GM23338 (cell line): ENCODE measurements around the gene TYSND1. TPM values are rescaled to one million over a fixed set of nuclear protein-coding genes. Genes with fewer than 3 reads are reported as not detected.

ENCODE experiments used
- ATAC-seq: fragments of 200-7000 bp; cut with Tn5 transposase; 3 replicates; pipeline ENCODE4 v1.9.1; 2020
- DNase-seq: peaks from one replicate; pipeline ENCODE4 v3.0.0-alpha.2; 2015; ENCODE audit warnings: low spot score
- H2AFZ ChIP-seq: fragments of 200-600 bp; sonication (generic); 2 replicates; pipeline ENCODE4 v1.8.0; 2016; ENCODE audit warnings: antibody characterized with exemption, mild to moderate bottlenecking, moderate library complexity
- H3F3A ChIP-seq: fragments of 200-600 bp; sonication (generic); replicated peaks from 2 replicates; pipeline ENCODE4 v1.8.0; 2017; ENCODE audit warnings: antibody characterized with exemption, mixed run types, low read depth
- H3K27ac ChIP-seq: fragments of 200-600 bp; sonication (generic); 2 replicates; pipeline ENCODE4 v1.6.1; 2016; ENCODE audit warnings: low read depth
- H3K27me3 ChIP-seq: fragments of 200-600 bp; sonication (generic); 2 replicates; pipeline ENCODE4 v1.8.0; 2016; ENCODE audit warnings: mild to moderate bottlenecking, mixed run types, moderate library complexity; ENCODE audit not compliant: insufficient read depth
- H3K36me3 ChIP-seq: fragments of 200-600 bp; sonication (generic); 2 replicates; pipeline ENCODE4 v1.8.0; 2016; ENCODE audit warnings: mild to moderate bottlenecking; ENCODE audit not compliant: insufficient read depth
- H3K4me1 ChIP-seq: fragments of 200-600 bp; sonication (generic); 2 replicates; pipeline ENCODE4 v1.8.0; 2016; ENCODE audit warnings: mild to moderate bottlenecking, moderate library complexity; ENCODE audit not compliant: insufficient read depth
- H3K4me2 ChIP-seq: fragments of 200-600 bp; sonication (generic); 2 replicates; pipeline ENCODE4 v1.7.1; 2017; ENCODE audit warnings: mixed run types
- H3K4me3 ChIP-seq: fragments of 200-600 bp; sonication (generic); 2 replicates; pipeline ENCODE4 v1.6.1; 2016; ENCODE audit warnings: mixed run types
- H3K79me2 ChIP-seq: fragments of 200-600 bp; sonication (generic); replicated peaks from 2 replicates; pipeline ENCODE4 v1.8.0; 2017; ENCODE audit warnings: mild to moderate bottlenecking; ENCODE audit not compliant: insufficient read depth
- H3K9me2 ChIP-seq: fragments of 200-600 bp; sonication (generic); 2 replicates; pipeline ENCODE4 v1.8.0; 2017; ENCODE audit not compliant: insufficient read depth
- H4K20me1 ChIP-seq: fragments of 200-600 bp; sonication (generic); replicated peaks from 2 replicates; pipeline ENCODE4 v1.8.0; 2017; ENCODE audit warnings: mild to moderate bottlenecking; ENCODE audit not compliant: insufficient read depth
- H3K27ac Mint-ChIP-seq: 2 replicates; pipeline ENCODE4 v1.8.0; 2020; ENCODE audit warnings: inconsistent platforms, mild to moderate bottlenecking, moderate library complexity, mixed read lengths
- H3K27me3 Mint-ChIP-seq: 3 replicates; pipeline ENCODE4 v1.8.0; 2022; ENCODE audit warnings: low read depth, mild to moderate bottlenecking, moderate library complexity, mixed read lengths, inconsistent platforms; ENCODE audit not compliant: insufficient read depth, poor library complexity
- H3K36me3 Mint-ChIP-seq: 3 replicates; pipeline ENCODE4 v1.8.0; 2021; ENCODE audit warnings: low read depth, mild to moderate bottlenecking, inconsistent platforms, moderate library complexity, mixed read lengths
- H3K4me1 Mint-ChIP-seq: 3 replicates; pipeline ENCODE4 v1.8.0; 2020; ENCODE audit warnings: mild to moderate bottlenecking, inconsistent platforms, mixed read lengths
- H3K4me3 Mint-ChIP-seq: 3 replicates; pipeline ENCODE4 v1.8.0; 2021; ENCODE audit warnings: moderate library complexity, mild to moderate bottlenecking, inconsistent platforms, mixed read lengths
- H3K9me3 Mint-ChIP-seq: 3 replicates; pipeline ENCODE4 v1.8.0; 2020; ENCODE audit warnings: moderate library complexity, mild to moderate bottlenecking, inconsistent platforms, mixed read lengths
- CREB1 ChIP-seq: fragments of 250-450 bp; sonication (Bioruptor Pico); IDR thresholded peaks from 2 replicates; pipeline ENCODE4 v1.5.0; 2020; ENCODE audit warnings: low read depth, mild to moderate bottlenecking, moderate library complexity
- EZH2 ChIP-seq: fragments of 200-600 bp; sonication (generic); IDR thresholded peaks from one replicate; pipeline ENCODE4 v1.8.0; 2017; ENCODE audit warnings: antibody characterized with exemption, mild to moderate bottlenecking, low read depth; ENCODE audit not compliant: unreplicated experiment
- EZH2phosphoT487 ChIP-seq: fragments of 200-600 bp; sonication (generic); IDR thresholded peaks from one replicate; pipeline ENCODE4 v1.8.1; 2018; ENCODE audit warnings: antibody characterized with exemption; ENCODE audit not compliant: unreplicated experiment
- JUNB ChIP-seq: IDR thresholded peaks from one replicate; pipeline ENCODE4 v1.6.1; 2016; ENCODE audit warnings: antibody characterized with exemption; ENCODE audit not compliant: unreplicated experiment
- NANOG ChIP-seq: IDR thresholded peaks from 2 replicates; pipeline ENCODE4 v1.6.1; 2016; ENCODE audit warnings: antibody characterized with exemption, borderline replicate concordance
- POLR2AphosphoS5 ChIP-seq: IDR thresholded peaks from 2 replicates; pipeline ENCODE4 v1.6.1; 2016; ENCODE audit warnings: antibody characterized with exemption, low read depth
- STAT1 ChIP-seq: IDR thresholded peaks from one replicate; pipeline ENCODE4 v1.6.1; 2016; ENCODE audit warnings: antibody characterized with exemption; ENCODE audit not compliant: unreplicated experiment
- ZNF114 ChIP-seq: fragments of 250-450 bp; sonication (Bioruptor Pico); IDR thresholded peaks from 2 replicates; pipeline ENCODE4 v1.5.0; 2020; ENCODE audit warnings: mild to moderate bottlenecking, moderate library complexity
- ZNF331 ChIP-seq: fragments of 250-450 bp; sonication (Bioruptor Pico); IDR thresholded peaks from 2 replicates; pipeline ENCODE4 v1.5.0; 2020; ENCODE audit warnings: low read depth, mild to moderate bottlenecking, moderate library complexity
- polyA plus RNA-seq: library from polyadenylated mRNA; unstranded; fragments of >200 nt; fragmentation: Nextera tagmentation; extraction: Ambion mirVana; gene quantifications from 2 replicates; pipeline ENCODE4 v1.2.1, GENCODE V29; 2016
- total RNA-seq: library from RNA; depleted of rRNA; stranded (reverse); fragments of >200 nt; shearing (Covaris generic); gene quantifications from 2 replicates; pipeline ENCODE4 v1.2.3, GENCODE V29; 2014
- TF ChIP-seq, protein P1 (sequence below), 2 experiments: fragments of 200-600 bp in 1 of 2; sonication (generic) in 1 of 2; conservative IDR thresholded peaks; 2 replicates each; pipeline versions ENCODE4 v1.5.1 to v1.6.1; 2016 to 2017; ENCODE audit warnings: antibody characterized with exemption in 2 of 2, low read depth in 2 of 2, mild to moderate bottlenecking in 2 of 2, moderate library complexity in 1 of 2
- TF ChIP-seq, protein P2 (sequence below): IDR thresholded peaks from 2 replicates; pipeline ENCODE4 v1.6.1; 2016; ENCODE audit warnings: antibody characterized with exemption
- TF ChIP-seq, protein P3 (sequence below): fragments of 250-450 bp; sonication (Bioruptor Pico); IDR thresholded peaks from 2 replicates; pipeline ENCODE4 v1.5.0; 2020; ENCODE audit warnings: mild to moderate bottlenecking, moderate library complexity
- TF ChIP-seq, protein P4 (sequence below): IDR thresholded peaks from one replicate; pipeline ENCODE4 v1.6.1; 2018; ENCODE audit warnings: antibody characterized with exemption; ENCODE audit not compliant: unreplicated experiment

Gene TYSND1
- total and polyA plus RNA-seq, 2 experiments from 2014 or later = 5.2 to 19.5 TPM

DNA sequence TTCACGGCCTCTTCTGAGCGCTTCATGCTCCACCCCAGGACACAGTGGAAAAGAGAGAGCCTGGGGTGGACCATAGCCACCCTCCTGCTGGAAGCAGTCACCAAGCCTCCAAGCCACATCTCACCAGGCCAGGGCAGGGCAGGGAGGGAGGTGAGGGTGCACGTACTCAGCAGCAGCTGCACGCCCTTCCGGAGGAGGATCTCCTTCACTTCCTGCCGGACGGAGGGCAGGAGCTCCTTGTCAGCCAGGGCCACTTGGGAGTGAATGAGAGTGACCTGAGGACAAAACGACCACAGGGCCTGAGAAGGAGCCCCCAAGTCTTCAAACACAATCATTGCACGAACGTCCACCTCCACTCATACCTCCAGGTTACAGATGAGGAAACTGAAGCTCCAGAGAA lies 28.9 kb downstream of the TYSND1 start:
- Mint-ChIP-seq H3K27me3 (peaks cover 20% of the 10 kb centered on the region), H3K4me3 (no peak overlapping the region), H3K4me1 (peaks cover 3% of the 10 kb centered on the region; the same call in 1 of the 3 replicates), H3K27ac (no peak overlapping the region), H3K9me3 (no peaks in the 10 kb centered on the region), H3K36me3 (peaks cover 11% of the 10 kb centered on the region; the same call in 2 of the 3 replicates)
- Histone ChIP-seq H4K20me1 (no peaks in the 10 kb centered on the region), H3K27me3 (no peaks in the 10 kb centered on the region), H2AFZ (no peak overlapping the region), H3K9me2 (no peaks in the 10 kb centered on the region), H3K36me3 (no peaks in the 10 kb centered on the region), H3K4me3 (no peak overlapping the region), H3K4me2 (no peak overlapping the region), H3F3A (no peaks in the 10 kb centered on the region), H3K79me2 (no peaks in the 10 kb centered on the region), H3K27ac (no peak overlapping the region), H3K4me1 (no peaks in the 10 kb centered on the region)
- TF ChIP-seq, protein P1, sequence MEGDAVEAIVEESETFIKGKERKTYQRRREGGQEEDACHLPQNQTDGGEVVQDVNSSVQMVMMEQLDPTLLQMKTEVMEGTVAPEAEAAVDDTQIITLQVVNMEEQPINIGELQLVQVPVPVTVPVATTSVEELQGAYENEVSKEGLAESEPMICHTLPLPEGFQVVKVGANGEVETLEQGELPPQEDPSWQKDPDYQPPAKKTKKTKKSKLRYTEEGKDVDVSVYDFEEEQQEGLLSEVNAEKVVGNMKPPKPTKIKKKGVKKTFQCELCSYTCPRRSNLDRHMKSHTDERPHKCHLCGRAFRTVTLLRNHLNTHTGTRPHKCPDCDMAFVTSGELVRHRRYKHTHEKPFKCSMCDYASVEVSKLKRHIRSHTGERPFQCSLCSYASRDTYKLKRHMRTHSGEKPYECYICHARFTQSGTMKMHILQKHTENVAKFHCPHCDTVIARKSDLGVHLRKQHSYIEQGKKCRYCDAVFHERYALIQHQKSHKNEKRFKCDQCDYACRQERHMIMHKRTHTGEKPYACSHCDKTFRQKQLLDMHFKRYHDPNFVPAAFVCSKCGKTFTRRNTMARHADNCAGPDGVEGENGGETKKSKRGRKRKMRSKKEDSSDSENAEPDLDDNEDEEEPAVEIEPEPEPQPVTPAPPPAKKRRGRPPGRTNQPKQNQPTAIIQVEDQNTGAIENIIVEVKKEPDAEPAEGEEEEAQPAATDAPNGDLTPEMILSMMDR (conservative IDR thresholded peaks at IDR 0.05; ENCODE audit: low read depth in 2 of 2) = no peak
- TF ChIP-seq ZNF331 (CRISPR knock-in tag) = no peak
- TF ChIP-seq STAT1 = no peak
- no peak for TF ChIP-seq ZNF114 (CRISPR knock-in tag)
- TF ChIP-seq POLR2AphosphoS5 = no peak
- no peak for TF ChIP-seq EZH2
- TF ChIP-seq, protein P2, sequence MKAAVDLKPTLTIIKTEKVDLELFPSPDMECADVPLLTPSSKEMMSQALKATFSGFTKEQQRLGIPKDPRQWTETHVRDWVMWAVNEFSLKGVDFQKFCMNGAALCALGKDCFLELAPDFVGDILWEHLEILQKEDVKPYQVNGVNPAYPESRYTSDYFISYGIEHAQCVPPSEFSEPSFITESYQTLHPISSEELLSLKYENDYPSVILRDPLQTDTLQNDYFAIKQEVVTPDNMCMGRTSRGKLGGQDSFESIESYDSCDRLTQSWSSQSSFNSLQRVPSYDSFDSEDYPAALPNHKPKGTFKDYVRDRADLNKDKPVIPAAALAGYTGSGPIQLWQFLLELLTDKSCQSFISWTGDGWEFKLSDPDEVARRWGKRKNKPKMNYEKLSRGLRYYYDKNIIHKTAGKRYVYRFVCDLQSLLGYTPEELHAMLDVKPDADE = no peak
- TF ChIP-seq, protein P3, sequence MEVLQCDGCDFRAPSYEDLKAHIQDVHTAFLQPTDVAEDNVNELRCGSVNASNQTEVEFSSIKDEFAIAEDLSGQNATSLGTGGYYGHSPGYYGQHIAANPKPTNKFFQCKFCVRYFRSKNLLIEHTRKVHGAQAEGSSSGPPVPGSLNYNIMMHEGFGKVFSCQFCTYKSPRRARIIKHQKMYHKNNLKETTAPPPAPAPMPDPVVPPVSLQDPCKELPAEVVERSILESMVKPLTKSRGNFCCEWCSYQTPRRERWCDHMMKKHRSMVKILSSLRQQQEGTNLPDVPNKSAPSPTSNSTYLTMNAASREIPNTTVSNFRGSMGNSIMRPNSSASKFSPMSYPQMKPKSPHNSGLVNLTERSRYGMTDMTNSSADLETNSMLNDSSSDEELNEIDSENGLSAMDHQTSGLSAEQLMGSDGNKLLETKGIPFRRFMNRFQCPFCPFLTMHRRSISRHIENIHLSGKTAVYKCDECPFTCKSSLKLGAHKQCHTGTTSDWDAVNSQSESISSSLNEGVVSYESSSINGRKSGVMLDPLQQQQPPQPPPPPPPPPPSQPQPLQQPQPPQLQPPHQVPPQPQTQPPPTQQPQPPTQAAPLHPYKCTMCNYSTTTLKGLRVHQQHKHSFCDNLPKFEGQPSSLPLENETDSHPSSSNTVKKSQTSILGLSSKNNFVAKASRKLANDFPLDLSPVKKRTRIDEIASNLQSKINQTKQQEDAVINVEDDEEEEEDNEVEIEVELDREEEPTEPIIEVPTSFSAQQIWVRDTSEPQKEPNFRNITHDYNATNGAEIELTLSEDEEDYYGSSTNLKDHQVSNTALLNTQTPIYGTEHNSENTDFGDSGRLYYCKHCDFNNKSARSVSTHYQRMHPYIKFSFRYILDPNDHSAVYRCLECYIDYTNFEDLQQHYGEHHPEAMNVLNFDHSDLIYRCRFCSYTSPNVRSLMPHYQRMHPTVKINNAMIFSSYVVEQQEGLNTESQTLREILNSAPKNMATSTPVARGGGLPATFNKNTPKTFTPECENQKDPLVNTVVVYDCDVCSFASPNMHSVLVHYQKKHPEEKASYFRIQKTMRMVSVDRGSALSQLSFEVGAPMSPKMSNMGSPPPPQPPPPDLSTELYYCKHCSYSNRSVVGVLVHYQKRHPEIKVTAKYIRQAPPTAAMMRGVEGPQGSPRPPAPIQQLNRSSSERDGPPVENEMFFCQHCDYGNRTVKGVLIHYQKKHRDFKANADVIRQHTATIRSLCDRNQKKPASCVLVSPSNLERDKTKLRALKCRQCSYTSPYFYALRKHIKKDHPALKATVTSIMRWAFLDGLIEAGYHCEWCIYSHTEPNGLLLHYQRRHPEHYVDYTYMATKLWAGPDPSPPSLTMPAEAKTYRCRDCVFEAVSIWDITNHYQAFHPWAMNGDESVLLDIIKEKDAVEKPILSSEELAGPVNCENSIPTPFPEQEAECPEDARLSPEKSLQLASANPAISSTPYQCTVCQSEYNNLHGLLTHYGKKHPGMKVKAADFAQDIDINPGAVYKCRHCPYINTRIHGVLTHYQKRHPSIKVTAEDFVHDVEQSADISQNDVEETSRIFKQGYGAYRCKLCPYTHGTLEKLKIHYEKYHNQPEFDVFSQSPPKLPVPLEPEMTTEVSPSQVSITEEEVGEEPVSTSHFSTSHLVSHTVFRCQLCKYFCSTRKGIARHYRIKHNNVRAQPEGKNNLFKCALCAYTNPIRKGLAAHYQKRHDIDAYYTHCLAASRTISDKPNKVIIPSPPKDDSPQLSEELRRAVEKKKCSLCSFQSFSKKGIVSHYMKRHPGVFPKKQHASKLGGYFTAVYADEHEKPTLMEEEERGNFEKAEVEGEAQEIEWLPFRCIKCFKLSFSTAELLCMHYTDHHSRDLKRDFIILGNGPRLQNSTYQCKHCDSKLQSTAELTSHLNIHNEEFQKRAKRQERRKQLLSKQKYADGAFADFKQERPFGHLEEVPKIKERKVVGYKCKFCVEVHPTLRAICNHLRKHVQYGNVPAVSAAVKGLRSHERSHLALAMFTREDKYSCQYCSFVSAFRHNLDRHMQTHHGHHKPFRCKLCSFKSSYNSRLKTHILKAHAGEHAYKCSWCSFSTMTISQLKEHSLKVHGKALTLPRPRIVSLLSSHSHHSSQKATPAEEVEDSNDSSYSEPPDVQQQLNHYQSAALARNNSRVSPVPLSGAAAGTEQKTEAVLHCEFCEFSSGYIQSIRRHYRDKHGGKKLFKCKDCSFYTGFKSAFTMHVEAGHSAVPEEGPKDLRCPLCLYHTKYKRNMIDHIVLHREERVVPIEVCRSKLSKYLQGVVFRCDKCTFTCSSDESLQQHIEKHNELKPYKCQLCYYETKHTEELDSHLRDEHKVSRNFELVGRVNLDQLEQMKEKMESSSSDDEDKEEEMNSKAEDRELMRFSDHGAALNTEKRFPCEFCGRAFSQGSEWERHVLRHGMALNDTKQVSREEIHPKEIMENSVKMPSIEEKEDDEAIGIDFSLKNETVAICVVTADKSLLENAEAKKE (CRISPR knock-in tag) = no peak
- TF ChIP-seq, protein P4, sequence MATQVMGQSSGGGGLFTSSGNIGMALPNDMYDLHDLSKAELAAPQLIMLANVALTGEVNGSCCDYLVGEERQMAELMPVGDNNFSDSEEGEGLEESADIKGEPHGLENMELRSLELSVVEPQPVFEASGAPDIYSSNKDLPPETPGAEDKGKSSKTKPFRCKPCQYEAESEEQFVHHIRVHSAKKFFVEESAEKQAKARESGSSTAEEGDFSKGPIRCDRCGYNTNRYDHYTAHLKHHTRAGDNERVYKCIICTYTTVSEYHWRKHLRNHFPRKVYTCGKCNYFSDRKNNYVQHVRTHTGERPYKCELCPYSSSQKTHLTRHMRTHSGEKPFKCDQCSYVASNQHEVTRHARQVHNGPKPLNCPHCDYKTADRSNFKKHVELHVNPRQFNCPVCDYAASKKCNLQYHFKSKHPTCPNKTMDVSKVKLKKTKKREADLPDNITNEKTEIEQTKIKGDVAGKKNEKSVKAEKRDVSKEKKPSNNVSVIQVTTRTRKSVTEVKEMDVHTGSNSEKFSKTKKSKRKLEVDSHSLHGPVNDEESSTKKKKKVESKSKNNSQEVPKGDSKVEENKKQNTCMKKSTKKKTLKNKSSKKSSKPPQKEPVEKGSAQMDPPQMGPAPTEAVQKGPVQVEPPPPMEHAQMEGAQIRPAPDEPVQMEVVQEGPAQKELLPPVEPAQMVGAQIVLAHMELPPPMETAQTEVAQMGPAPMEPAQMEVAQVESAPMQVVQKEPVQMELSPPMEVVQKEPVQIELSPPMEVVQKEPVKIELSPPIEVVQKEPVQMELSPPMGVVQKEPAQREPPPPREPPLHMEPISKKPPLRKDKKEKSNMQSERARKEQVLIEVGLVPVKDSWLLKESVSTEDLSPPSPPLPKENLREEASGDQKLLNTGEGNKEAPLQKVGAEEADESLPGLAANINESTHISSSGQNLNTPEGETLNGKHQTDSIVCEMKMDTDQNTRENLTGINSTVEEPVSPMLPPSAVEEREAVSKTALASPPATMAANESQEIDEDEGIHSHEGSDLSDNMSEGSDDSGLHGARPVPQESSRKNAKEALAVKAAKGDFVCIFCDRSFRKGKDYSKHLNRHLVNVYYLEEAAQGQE = no peak
- no peak for TF ChIP-seq EZH2phosphoT487
- no peak for TF ChIP-seq NANOG
- TF ChIP-seq JUNB = no peak
- no peak for TF ChIP-seq CREB1
- DNase-seq (no peak), ATAC-seq (no peak)
